Neural crest cell (in vitro differentiated cells): ENCODE results near the gene OPALIN. TPM values are rescaled to one million over a fixed set of nuclear protein-coding genes. Genes with fewer than 3 reads are reported as not detected.

Source experiments
- DNase-seq: peaks from one replicate; pipeline ENCODE4 v3.0.0; 2021; ENCODE audit warnings: low read depth, mixed read lengths, low spot score
- H3K27ac Mint-ChIP-seq: one replicate; pipeline ENCODE4 v1.8.0; 2021; ENCODE audit warnings: mild to moderate bottlenecking, mixed read lengths; ENCODE audit not compliant: unreplicated experiment
- H3K27me3 Mint-ChIP-seq: 2 replicates; pipeline ENCODE4 v1.8.0; 2021; ENCODE audit warnings: low read depth, mild to moderate bottlenecking, mixed read lengths
- H3K36me3 Mint-ChIP-seq: 2 replicates; pipeline ENCODE4 v1.8.0; 2021; ENCODE audit warnings: low read depth, mild to moderate bottlenecking, mixed read lengths
- H3K4me1 Mint-ChIP-seq: 2 replicates; pipeline ENCODE4 v1.8.0; 2021; ENCODE audit warnings: mixed read lengths
- H3K4me3 Mint-ChIP-seq: one replicate; pipeline ENCODE4 v1.8.0; 2021; ENCODE audit warnings: mild to moderate bottlenecking, mixed read lengths
- H3K9me3 Mint-ChIP-seq: 2 replicates; pipeline ENCODE4 v1.8.0; 2021; ENCODE audit warnings: mixed read lengths
- CTCF ChIP-seq: fragments of 200-600 bp; sonication (generic); conservative IDR thresholded peaks from 2 replicates; pipeline ENCODE4 v1.5.0; 2021; ENCODE audit warnings: antibody characterized with exemption, mild to moderate bottlenecking
- total RNA-seq: library from RNA; stranded (reverse); gene quantifications from 2 replicates; pipeline ENCODE4 v1.2.1, GENCODE V29; 2021

OPALIN gene
- total RNA-seq, 1 donor from 2014 or later, result not detected

GRCh38 chr10:96306516-96306915 is 52.3 kb downstream of the OPALIN start:
- Mint-ChIP-seq H3K27ac (no peak overlapping the region), H3K4me3 (no peak overlapping the region), H3K9me3 (peaks cover 5% of the 10 kb centered on the region), H3K4me1 (peaks cover 31% of the 10 kb centered on the region), H3K27me3 (no peaks in the 10 kb centered on the region), H3K36me3 (no peaks in the 10 kb centered on the region)
- TF ChIP-seq CTCF, result no peak
- DNase-seq, result no peak

DNA sequence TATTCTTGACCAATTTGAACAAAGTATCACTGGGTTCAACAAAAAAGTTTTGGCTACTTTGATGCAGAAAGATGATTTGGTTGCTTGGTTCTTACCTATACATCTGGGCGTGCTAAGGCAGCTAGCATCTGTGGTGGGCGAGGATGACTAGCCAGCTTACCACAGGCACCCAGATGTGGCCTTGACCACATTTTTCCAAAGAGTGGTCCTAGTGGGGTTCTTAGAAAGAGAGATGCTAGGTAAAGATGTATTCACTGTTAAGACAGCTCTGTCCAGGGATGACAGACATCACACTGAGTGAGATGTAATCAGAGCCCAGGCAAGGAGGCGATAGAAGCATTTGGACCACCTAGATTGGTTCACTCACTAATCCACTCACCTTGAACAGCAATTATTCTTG is 53.8 kb downstream of the OPALIN start:
- Mint-ChIP-seq H3K27me3 (no peaks in the 10 kb centered on the region), H3K27ac (no peak overlapping the region), H3K4me1 (peaks cover 28% of the 10 kb centered on the region), H3K9me3 (peaks cover 5% of the 10 kb centered on the region), H3K36me3 (no peaks in the 10 kb centered on the region), H3K4me3 (no peak overlapping the region)
- no peak for TF ChIP-seq CTCF
- no peak for DNase-seq

- Mint-ChIP-seq H3K27ac (no peak within 1 kb of the TSS), H3K27me3 (no peaks in the 10 kb centered on the region), H3K4me1 (peaks cover 20% of the 10 kb centered on the region), H3K4me3 (no peak within 1 kb of the TSS), H3K9me3 (peaks cover 5% of the 10 kb centered on the region), H3K36me3 (no peaks in the 10 kb centered on the region)
- no peak for DNase-seq
- TF ChIP-seq CTCF, result no peak
These were observed 54.6 kb downstream of the OPALIN start, which contains the start of gene DNTT for GRCh38 chr10:96304230-96304629. TSS of gene DNTT (plus strand) at chr10:96304434. CDS start at chr10:96304498, 64 bp downstream.

DNA sequence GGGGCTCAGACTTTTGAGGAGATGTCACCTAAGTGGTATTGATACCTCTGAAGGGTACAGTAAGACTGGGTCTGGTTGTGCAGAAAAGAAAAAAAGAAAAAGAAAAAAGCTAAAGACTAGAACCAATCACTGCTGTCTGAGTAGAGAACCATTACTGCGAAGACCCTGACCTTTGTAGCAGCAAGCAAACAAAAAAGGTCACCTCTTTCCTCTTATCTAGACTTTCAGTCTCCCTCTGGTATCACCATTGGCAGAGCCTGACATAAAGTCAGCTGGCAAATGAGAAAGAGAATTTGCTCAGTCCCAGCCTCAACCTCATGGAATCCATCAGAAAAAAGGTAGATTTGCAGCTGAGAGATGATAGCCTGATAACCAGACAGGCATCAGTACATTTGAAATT is 57.2 kb downstream of the OPALIN start:
- H3K4me3 Mint-ChIP-seq, result no peak overlapping the region
- no peaks in the 10 kb centered on the region for H3K36me3 Mint-ChIP-seq
- H3K27me3 Mint-ChIP-seq, result peaks cover 3% of the 10 kb centered on the region
- H3K27ac Mint-ChIP-seq, result no peak overlapping the region
- no peak for TF ChIP-seq CTCF
- DNase-seq, result no peak
- H3K9me3 Mint-ChIP-seq, result peaks cover 5% of the 10 kb centered on the region
- H3K4me1 Mint-ChIP-seq, result peaks cover 10% of the 10 kb centered on the region

DNA sequence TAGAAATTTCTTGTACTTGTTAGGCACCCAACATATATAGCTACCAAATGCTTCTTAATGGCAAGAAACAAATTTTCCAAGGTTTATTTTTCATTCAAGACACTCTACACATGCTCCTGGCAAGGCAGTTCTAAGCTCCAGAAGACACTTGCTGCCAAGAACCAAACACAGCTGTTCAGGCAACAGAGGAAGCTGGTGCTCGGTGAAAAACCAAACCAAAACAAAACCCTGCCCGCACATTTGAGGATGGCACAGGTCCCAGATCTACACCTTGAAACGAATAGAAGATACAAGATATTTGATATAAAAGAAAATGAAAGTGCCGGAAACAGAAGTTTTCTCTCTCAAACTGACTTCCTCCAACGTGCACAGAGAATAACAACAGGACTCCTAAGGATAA is 59.4 kb downstream of the OPALIN start:
- H3K4me1 Mint-ChIP-seq, result peaks cover 10% of the 10 kb centered on the region
- H3K4me3 Mint-ChIP-seq, result no peak overlapping the region
- peaks cover 5% of the 10 kb centered on the region for H3K9me3 Mint-ChIP-seq
- peaks cover 3% of the 10 kb centered on the region for H3K27me3 Mint-ChIP-seq
- H3K27ac Mint-ChIP-seq, result no peak overlapping the region
- H3K36me3 Mint-ChIP-seq, result no peaks in the 10 kb centered on the region
- TF ChIP-seq CTCF, result no peak
- DNase-seq, result no peak

DNA sequence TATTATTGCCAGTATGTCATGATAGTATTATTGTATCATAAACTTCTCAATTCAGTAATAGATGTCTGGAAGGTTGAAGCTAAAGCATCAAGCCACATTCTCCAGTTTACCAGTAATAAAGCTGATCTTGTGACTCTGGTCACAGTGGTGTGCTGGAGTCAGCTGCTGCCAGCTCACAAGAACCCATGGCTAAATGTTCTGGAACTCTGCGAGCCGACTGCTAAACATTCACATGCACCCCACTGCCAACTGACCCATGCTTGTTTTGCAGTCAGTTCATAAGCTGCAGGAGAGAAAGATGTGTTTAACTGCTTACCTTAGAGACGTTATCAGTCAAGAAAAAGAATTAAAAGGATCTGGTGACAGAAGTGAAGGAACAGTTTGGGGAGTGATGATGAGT is 60.4 kb downstream of the OPALIN start:
- Mint-ChIP-seq H3K4me3 (no peak overlapping the region), H3K9me3 (no peaks in the 10 kb centered on the region), H3K36me3 (no peaks in the 10 kb centered on the region), H3K27me3 (peaks cover 6% of the 10 kb centered on the region), H3K4me1 (peaks cover 12% of the 10 kb centered on the region), H3K27ac (no peak overlapping the region)
- no peak for TF ChIP-seq CTCF
- DNase-seq, result no peak
